HEK293 (cell line): ENCODE data around the gene ANO6.

ENCODE experiments used
- ATF2 ChIP-seq: fragments of 450-650 bp; formaldehyde crosslinking; IDR thresholded peaks from 2 replicates; pipeline ENCODE4 v1.5.1; 2016; ENCODE audit warnings: missing biosample characterization, missing genetic modification characterization, low read depth
- CTCF ChIP-seq: fragments of 450-650 bp; formaldehyde crosslinking; IDR thresholded peaks from 2 replicates; pipeline ENCODE4 v1.5.1; 2016; ENCODE audit warnings: missing biosample characterization, missing genetic modification characterization
- SP2 ChIP-seq: fragments of 450-650 bp; formaldehyde crosslinking; IDR thresholded peaks from 2 replicates; pipeline ENCODE4 v1.5.1; 2016; ENCODE audit warnings: missing biosample characterization, missing genetic modification characterization
- ZFP41 ChIP-seq: fragments of 450-650 bp; formaldehyde crosslinking; IDR thresholded peaks from 2 replicates; pipeline ENCODE4 v1.5.1; 2016; ENCODE audit warnings: missing biosample characterization, missing genetic modification characterization, borderline replicate concordance
- TF ChIP-seq, protein P1 (sequence below): fragments of 450-650 bp; IDR thresholded peaks from 2 replicates; pipeline ENCODE4 v1.5.1; 2018; ENCODE audit warnings: missing biosample characterization, missing genetic modification characterization
- TF ChIP-seq, protein P2 (sequence below): fragments of 450-650 bp; formaldehyde crosslinking; conservative IDR thresholded peaks from 2 replicates; pipeline ENCODE4 v1.5.1; 2016; ENCODE audit warnings: low read depth, missing biosample characterization, missing genetic modification characterization

DNA sequence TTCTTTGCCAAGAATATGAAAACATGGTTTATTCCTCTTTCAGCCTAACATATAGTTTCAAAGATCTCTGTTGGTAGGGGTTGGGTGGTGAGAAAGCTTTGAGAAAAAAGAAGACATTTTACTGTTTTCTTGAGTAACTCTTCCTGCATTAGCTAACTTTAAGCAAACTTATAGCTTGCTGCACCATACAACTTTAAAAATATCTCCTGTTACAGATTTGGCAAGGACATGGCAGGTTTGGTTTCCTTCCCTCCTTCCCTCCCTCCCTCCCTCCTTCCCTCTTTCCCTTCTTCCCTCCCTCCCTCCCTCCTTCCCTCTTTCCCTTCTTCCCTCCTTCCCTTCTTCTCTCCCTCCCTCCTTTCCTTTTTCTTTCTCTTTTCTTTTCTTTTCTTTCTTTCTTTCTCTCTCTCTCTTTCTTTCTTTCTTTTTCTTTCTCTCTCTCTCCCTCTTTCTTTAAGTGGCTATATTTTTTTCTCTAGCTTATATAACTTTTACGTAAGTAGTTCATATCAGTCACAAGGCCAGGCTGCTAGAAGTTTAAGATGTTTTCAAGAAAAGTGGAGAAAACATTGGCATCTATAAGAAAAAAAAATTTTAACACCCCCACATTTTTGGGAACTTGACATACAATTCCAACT, 26.0 kb upstream of the ANO6 start:
- no peak for TF ChIP-seq ZFP41 (tag by site-specific recombination)
- TF ChIP-seq, protein P1, sequence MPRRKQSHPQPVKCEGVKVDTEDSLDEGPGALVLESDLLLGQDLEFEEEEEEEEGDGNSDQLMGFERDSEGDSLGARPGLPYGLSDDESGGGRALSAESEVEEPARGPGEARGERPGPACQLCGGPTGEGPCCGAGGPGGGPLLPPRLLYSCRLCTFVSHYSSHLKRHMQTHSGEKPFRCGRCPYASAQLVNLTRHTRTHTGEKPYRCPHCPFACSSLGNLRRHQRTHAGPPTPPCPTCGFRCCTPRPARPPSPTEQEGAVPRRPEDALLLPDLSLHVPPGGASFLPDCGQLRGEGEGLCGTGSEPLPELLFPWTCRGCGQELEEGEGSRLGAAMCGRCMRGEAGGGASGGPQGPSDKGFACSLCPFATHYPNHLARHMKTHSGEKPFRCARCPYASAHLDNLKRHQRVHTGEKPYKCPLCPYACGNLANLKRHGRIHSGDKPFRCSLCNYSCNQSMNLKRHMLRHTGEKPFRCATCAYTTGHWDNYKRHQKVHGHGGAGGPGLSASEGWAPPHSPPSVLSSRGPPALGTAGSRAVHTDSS (tag by site-specific recombination): no peak
- TF ChIP-seq SP2 (tag by site-specific recombination): no peak
- TF ChIP-seq, protein P2, sequence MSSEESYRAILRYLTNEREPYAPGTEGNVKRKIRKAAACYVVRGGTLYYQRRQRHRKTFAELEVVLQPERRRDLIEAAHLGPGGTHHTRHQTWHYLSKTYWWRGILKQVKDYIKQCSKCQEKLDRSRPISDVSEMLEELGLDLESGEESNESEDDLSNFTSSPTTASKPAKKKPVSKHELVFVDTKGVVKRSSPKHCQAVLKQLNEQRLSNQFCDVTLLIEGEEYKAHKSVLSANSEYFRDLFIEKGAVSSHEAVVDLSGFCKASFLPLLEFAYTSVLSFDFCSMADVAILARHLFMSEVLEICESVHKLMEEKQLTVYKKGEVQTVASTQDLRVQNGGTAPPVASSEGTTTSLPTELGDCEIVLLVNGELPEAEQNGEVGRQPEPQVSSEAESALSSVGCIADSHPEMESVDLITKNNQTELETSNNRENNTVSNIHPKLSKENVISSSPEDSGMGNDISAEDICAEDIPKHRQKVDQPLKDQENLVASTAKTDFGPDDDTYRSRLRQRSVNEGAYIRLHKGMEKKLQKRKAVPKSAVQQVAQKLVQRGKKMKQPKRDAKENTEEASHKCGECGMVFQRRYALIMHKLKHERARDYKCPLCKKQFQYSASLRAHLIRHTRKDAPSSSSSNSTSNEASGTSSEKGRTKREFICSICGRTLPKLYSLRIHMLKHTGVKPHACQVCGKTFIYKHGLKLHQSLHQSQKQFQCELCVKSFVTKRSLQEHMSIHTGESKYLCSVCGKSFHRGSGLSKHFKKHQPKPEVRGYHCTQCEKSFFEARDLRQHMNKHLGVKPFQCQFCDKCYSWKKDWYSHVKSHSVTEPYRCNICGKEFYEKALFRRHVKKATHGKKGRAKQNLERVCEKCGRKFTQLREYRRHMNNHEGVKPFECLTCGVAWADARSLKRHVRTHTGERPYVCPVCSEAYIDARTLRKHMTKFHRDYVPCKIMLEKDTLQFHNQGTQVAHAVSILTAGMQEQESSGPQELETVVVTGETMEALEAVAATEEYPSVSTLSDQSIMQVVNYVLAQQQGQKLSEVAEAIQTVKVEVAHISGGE (tag by site-specific recombination): no peak
- TF ChIP-seq ATF2: no peak
- TF ChIP-seq CTCF: no peak
